Progenitor cell of endocrine pancreas (in vitro differentiated cells): Measurements from ENCODE around the gene MORC1. TPM values are rescaled to one million over a fixed set of nuclear protein-coding genes. Genes with fewer than 3 reads are reported as not detected.
"Not testable (repeated sequence)": the region's sequence is repeated elsewhere in the genome, so short reads cannot be mapped to it uniquely, and the experiment has no call there.

Experiments
- DNase-seq: peaks from one replicate; pipeline ENCODE4 v3.0.0; 2021; ENCODE audit warnings: low spot score; ENCODE audit not compliant: unreplicated experiment
- H3K27ac Mint-ChIP-seq: 2 replicates; pipeline ENCODE4 v1.8.0; 2021; ENCODE audit warnings: mild to moderate bottlenecking, moderate library complexity, mixed read lengths
- H3K27me3 Mint-ChIP-seq: 2 replicates; pipeline ENCODE4 v1.8.0; 2021; ENCODE audit warnings: mixed read lengths
- H3K36me3 Mint-ChIP-seq: 2 replicates; pipeline ENCODE4 v1.8.0; 2022; ENCODE audit warnings: mixed read lengths; ENCODE audit not compliant: insufficient read depth
- H3K4me1 Mint-ChIP-seq: 2 replicates; pipeline ENCODE4 v1.8.0; 2021; ENCODE audit warnings: low read depth, mixed read lengths
- H3K4me3 Mint-ChIP-seq: 2 replicates; pipeline ENCODE4 v1.8.0; 2021; ENCODE audit warnings: low read depth, mild to moderate bottlenecking, moderate library complexity, mixed read lengths
- H3K9me3 Mint-ChIP-seq: 2 replicates; pipeline ENCODE4 v1.8.0; 2021; ENCODE audit warnings: low read depth, mixed read lengths
- CTCF ChIP-seq: fragments of 200-600 bp; sonication (generic); IDR thresholded peaks from one replicate; pipeline ENCODE4 v1.5.0; 2021; ENCODE audit warnings: antibody characterized with exemption, mild to moderate bottlenecking; ENCODE audit not compliant: unreplicated experiment
- total RNA-seq: library from RNA; stranded (reverse); gene quantifications from 2 replicates; pipeline ENCODE4 v1.2.1, GENCODE V29; 2021

The MORC1 gene
- total RNA-seq, 1 donor from 2014 or later = not detected

- H3K36me3 Mint-ChIP-seq = no peaks in the 10 kb centered on the region
- H3K9me3 Mint-ChIP-seq = no peaks in the 10 kb centered on the region
- H3K27me3 Mint-ChIP-seq = no peaks in the 10 kb centered on the region
- H3K27ac Mint-ChIP-seq = no peak within 1 kb of the TSS
- H3K4me1 Mint-ChIP-seq = no peaks in the 10 kb centered on the region
- no peak for TF ChIP-seq CTCF
- DNase-seq = no peak
- H3K4me3 Mint-ChIP-seq = no peak within 1 kb of the TSS
These were observed 18.6 kb upstream of the MORC1 start, which contains the start of gene C3orf85 for GRCh38 chr3:109136523-109136922. TSS of gene C3orf85 (plus strand) at chr3:109136719. CDS start at chr3:109136848, 129 bp downstream.

DNA sequence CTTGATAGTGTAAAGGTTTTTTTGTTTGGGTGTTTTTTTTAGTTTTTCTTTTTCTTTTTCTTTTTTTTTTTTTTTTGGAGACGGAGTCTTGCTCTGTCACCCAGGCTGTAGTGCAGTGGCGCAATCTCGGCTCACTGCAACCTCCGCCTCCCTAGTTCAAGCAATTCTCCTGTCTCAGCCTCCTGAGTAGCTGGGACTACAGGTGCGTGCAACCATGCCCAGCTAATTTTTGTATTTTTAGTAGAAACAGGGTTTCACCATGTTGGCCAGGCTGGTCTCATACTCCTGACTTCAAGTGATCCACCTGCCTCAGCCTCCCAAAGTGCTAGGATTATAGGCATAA, 15.5 kb upstream of the MORC1 start:
- H3K27ac Mint-ChIP-seq, H3K4me3 Mint-ChIP-seq, H3K9me3 Mint-ChIP-seq, DNase-seq, H3K27me3 Mint-ChIP-seq, H3K4me1 Mint-ChIP-seq, H3K36me3 Mint-ChIP-seq: not testable (repeated sequence)

DNA sequence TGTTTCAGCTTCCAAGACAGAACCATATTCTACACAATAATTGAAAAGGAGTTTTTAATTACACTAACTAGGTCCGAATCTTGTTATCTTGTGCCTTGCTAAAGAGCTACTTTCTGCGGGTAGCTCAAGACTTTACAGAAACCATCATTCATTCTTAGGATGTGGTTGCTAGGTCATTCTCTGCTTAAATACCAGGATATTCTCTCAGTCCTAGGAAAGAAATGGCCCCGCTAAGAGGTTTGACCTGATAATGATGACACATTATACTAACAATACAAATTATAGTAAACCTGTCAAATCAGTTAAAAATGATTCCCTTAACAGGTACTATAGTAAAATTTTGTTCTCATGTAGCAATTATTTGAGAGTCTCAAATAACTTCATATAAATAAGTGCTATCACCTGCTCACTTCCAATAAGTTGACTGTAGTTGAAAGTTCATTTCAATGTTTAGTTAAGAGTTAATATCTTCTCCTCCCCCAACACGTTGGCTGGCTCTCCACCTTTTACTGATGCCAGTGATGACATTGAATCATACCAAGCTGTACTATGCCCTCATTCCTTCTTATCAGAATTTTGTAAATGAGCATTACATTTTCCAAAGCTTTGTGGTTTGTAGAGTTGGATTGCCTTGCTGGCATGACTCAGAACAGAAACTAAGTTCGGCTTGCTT, 15.0 kb upstream of the MORC1 start:
- Mint-ChIP-seq H3K27ac (no peak overlapping the region), H3K27me3 (no peaks in the 10 kb centered on the region), H3K9me3 (peaks cover 4% of the 10 kb centered on the region), H3K4me3 (no peak overlapping the region), H3K4me1 (no peaks in the 10 kb centered on the region), H3K36me3 (no peaks in the 10 kb centered on the region)
- no peak for TF ChIP-seq CTCF
- DNase-seq = no peak

DNA sequence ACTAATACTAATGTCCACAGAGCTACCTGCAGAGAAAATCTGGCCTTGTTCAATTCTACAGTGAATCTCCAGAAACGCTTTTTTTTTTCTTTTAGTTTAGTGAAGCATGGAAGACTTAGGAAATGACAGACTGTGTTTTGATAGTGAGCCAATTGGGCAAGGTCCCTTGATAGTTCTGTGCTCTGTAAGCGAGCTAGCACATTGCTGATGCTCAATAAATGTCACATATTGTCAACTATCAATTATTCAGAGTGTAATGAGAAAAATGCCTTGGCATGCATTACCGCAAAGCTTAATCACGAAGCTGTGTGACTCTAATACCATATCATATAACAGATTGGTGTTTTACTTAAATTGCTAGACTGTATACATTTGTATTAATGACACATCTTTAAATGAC, 13.3 kb upstream of the MORC1 start:
- peaks cover under 1% of the 10 kb centered on the region for H3K4me1 Mint-ChIP-seq
- no peaks in the 10 kb centered on the region for H3K36me3 Mint-ChIP-seq
- H3K9me3 Mint-ChIP-seq = peaks cover 4% of the 10 kb centered on the region
- no peak overlapping the region for H3K27ac Mint-ChIP-seq
- no peaks in the 10 kb centered on the region for H3K27me3 Mint-ChIP-seq
- DNase-seq = no peak
- no peak for TF ChIP-seq CTCF
- no peak overlapping the region for H3K4me3 Mint-ChIP-seq

DNA sequence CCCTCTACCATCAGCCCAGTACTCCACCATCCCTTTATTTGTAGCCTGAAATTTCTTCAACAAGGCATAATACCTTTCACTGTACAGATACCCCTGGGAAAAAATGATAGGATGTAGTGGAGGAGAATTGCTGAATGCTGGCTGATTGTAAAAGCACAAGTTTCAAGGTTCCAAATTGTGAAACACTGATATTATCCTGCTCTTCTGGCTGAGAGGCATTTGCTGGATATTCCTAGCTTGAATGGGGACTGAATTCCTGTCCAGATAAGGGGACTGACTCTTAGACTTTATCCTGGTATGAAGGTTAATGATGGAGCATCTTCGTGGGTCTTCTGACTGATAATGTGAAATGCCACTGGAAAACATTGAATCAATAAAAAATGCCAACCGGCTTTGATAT, 9.6 kb upstream of the MORC1 start:
- Mint-ChIP-seq H3K9me3 (peaks cover 9% of the 10 kb centered on the region), H3K27ac (no peak overlapping the region), H3K36me3 (peaks cover 6% of the 10 kb centered on the region), H3K27me3 (no peaks in the 10 kb centered on the region), H3K4me1 (peaks cover 14% of the 10 kb centered on the region), H3K4me3 (no peak overlapping the region)
- no peak for DNase-seq
- TF ChIP-seq CTCF = no peak

- H3K36me3 Mint-ChIP-seq = peaks cover 6% of the 10 kb centered on the region
- H3K27ac Mint-ChIP-seq = no peak overlapping the region
- H3K4me1 Mint-ChIP-seq = peaks cover 14% of the 10 kb centered on the region
- TF ChIP-seq CTCF = no peak
- H3K9me3 Mint-ChIP-seq = peaks cover 11% of the 10 kb centered on the region
- no peaks in the 10 kb centered on the region for H3K27me3 Mint-ChIP-seq
- no peak overlapping the region for H3K4me3 Mint-ChIP-seq
- no peak for DNase-seq
These were observed 8.0 kb upstream of the MORC1 start for GRCh38 chr3:109125902-109126301.
